Measurements from ENCODE around the gene MEIS3.

MEIS3 gene

DNA sequence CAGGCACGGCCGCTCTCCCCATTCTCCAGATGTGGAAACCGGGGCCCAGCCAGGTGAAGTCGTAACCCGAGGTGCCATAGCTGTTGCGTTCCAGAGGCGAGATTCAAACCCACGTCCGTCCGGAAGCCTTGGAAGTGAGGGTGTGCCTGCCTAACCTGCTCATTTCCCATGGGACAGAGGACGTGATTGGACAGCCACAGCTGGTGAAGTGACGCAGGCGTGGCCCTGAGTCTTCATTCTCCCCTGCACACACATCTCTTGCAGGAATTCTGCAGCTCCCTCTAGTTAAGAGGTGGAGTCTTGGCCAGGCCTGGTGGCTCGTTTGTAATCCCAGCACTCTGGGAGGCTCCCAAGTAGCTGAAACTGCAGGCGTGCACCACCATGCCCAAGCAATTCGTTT, 16.8 kb downstream of the MEIS3 start:
- Histone ChIP-seq H3K9ac (no peak overlapping the region), H2AFZ (ENCODE audit: low read depth) (no peak overlapping the region), H3K4me1 (ENCODE audit: low read depth, poor library complexity, severe bottlenecking) (no peaks in the 10 kb centered on the region), H3K27me3 (ENCODE audit: insufficient read depth, low read depth) (peaks cover 82% of the 10 kb centered on the region), H3K4me2 (no peak overlapping the region), H3K79me2 (ENCODE audit: insufficient read depth, low read depth) (no peaks in the 10 kb centered on the region), H4K20me1 (ENCODE audit: insufficient read depth) (no peaks in the 10 kb centered on the region), H3K36me3 (ENCODE audit: insufficient read depth) (no peaks in the 10 kb centered on the region), H3K4me3 (IDR thresholded peaks at IDR 0.05; ENCODE audit: insufficient read depth, low read depth, low read length) (no peak overlapping the region), H3K27ac (no peak overlapping the region)
- no peak for TF ChIP-seq CTCF (conservative IDR thresholded peaks at IDR 0.05; ENCODE audit: low read depth, low read length)

DNA sequence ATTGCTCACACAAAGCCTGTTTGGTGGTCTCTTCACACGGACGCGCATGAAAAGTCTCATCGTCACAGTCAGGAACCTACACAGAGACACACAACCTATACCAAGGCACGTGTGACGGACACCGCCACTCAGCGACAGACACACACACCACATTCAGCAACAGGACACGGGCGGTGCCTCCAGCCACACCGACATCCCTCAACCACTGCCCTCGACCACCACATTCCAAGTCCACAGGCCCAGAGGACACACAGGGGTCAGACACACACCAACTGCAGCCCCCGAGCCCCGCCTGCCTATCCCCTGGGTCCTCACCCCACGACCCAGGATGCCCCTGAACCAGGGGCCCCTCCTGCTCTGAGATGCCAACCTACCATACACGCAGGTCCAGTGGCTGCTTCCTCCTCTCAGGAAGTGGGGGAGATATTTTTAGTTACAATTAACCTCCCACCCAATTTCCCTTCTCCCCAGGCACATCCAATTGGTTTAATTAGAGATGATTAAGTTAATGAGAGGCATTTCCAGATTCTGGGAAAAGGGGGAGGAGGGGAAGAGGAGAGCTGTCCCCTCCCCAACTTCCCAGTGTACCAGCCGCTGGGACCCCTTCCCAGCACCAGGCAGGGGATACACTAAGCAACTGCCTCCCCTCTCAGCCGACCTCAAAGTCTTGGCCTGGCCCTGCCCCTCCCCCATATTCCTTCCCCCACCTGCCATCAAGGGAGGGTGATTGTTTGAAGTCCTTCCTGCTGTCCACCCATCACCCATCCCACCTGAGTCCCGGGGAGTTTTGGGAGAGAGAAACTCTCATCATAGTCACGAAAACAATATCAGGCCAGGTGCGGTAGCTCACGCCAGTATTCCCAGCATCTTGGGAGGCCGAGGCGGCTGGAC, 20.4 kb downstream of the MEIS3 start:
- TF ChIP-seq CTCF (conservative IDR thresholded peaks at IDR 0.05; ENCODE audit: low read depth, low read length): no peak
- H3K4me3 ChIP-seq (IDR thresholded peaks at IDR 0.05; ENCODE audit: insufficient read depth, low read depth, low read length): no peak overlapping the region
- H2AFZ ChIP-seq (ENCODE audit: low read depth): no peak overlapping the region
- no peaks in the 10 kb centered on the region for H3K4me1 ChIP-seq (ENCODE audit: low read depth, poor library complexity, severe bottlenecking)
- no peaks in the 10 kb centered on the region for H4K20me1 ChIP-seq (ENCODE audit: insufficient read depth)
- H3K79me2 ChIP-seq (ENCODE audit: insufficient read depth, low read depth): no peaks in the 10 kb centered on the region
- H3K36me3 ChIP-seq (ENCODE audit: insufficient read depth): no peaks in the 10 kb centered on the region
- no peak overlapping the region for H3K4me2 ChIP-seq
- no peak overlapping the region for H3K27ac ChIP-seq
- no peak overlapping the region for H3K9ac ChIP-seq
- peaks cover 65% of the 10 kb centered on the region for H3K27me3 ChIP-seq (ENCODE audit: insufficient read depth, low read depth)

DNA sequence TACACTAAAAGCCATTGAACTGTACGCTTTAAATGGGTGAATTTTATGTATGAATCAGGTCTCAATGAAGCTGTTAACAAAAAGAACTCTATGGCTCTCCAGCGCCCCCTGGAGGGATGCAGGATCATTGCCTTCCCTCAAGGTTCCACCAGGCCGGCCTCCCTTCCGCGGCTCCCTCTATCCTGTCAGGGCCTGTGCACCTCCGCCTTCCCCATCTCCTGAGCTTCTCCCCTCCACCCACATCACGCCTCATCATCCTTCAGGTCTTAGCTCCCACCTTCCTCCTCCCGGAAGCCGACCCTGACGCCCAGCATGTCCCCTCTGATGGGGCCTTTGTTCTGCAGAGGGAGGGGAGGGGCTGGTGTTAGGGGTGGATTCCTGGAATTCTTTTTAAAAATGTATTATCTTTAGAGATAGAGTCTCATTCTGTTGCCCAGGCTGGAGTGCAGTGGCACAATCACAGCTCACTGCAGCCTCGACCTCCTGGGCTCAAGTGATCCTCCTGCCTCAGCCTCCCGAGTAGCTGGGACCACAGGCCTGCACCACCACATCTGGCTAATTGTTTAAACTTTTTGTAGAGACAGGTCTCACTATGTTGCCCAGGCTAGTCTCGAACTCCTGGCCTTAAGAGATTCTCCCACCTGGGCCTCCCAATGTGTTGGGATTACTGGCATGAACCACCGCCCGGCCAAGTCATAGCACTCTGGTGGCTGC, 27.7 kb downstream of the MEIS3 start:
- Histone ChIP-seq H4K20me1 (ENCODE audit: insufficient read depth) (no peaks in the 10 kb centered on the region), H3K27ac (no peak overlapping the region), H3K79me2 (ENCODE audit: insufficient read depth, low read depth) (no peaks in the 10 kb centered on the region), H3K4me1 (ENCODE audit: low read depth, poor library complexity, severe bottlenecking) (no peaks in the 10 kb centered on the region), H3K4me2 (no peak overlapping the region), H3K36me3 (ENCODE audit: insufficient read depth) (no peaks in the 10 kb centered on the region), H2AFZ (ENCODE audit: low read depth) (no peak overlapping the region), H3K9ac (no peak overlapping the region), H3K27me3 (ENCODE audit: insufficient read depth, low read depth) (peaks cover 33% of the 10 kb centered on the region), H3K4me3 (IDR thresholded peaks at IDR 0.05; ENCODE audit: insufficient read depth, low read depth, low read length) (no peak overlapping the region)
- peak; percentile 93 for TF ChIP-seq CTCF (conservative IDR thresholded peaks at IDR 0.05; ENCODE audit: low read depth, low read length)

DNA sequence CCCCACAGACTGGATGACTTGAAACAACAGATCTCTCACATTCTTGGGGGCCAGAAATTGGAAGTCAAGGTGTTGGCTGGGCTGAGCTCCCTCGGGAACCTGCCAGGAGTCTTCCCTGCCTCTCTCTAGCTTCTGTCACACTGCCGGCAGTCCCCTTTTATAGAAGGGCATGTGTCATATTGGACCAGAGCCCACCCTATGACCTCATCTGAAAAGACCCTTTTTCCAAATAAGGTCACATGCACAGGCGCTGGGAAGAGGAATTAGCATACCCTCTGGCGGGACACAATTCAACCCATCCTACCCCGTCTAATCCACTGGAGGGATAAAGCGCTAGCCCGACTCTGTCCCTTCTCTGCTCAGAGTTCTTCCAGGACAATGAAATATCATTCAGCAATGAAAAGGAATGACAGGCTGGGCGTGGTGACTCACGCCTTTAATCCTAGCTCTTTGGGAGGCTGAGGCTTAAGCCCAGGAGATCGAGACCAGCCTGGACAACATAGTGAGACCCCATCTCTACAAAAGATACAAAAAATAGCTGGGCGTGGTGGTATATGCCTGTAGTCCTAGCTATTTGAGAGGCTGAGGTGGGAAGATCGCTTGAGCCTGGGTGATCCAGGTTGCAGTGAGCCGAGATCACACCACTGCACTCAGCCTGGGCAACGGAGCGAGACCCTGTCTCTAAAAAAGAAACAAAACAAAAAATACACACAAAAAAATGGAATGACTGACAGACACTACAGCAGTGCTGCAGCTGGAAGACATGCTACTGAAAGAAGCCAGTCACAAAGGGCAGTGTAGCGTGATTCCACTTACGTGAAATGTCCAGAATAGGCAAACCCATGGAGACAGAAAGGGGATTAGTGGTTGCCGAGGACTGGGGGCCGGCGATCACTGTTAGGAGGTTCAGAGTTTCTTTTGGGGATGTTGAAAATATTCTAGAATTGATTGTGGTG, 28.5 kb downstream of the MEIS3 start:
- Histone ChIP-seq H3K9ac (no peak overlapping the region), H3K4me2 (no peak overlapping the region), H2AFZ (ENCODE audit: low read depth) (no peak overlapping the region), H3K27ac (no peak overlapping the region), H3K27me3 (ENCODE audit: insufficient read depth, low read depth) (peaks cover 32% of the 10 kb centered on the region), H4K20me1 (ENCODE audit: insufficient read depth) (no peaks in the 10 kb centered on the region), H3K4me3 (IDR thresholded peaks at IDR 0.05; ENCODE audit: insufficient read depth, low read depth, low read length) (no peak overlapping the region), H3K79me2 (ENCODE audit: insufficient read depth, low read depth) (no peaks in the 10 kb centered on the region), H3K36me3 (ENCODE audit: insufficient read depth) (no peaks in the 10 kb centered on the region), H3K4me1 (ENCODE audit: low read depth, poor library complexity, severe bottlenecking) (no peaks in the 10 kb centered on the region)
- TF ChIP-seq CTCF (conservative IDR thresholded peaks at IDR 0.05; ENCODE audit: low read depth, low read length): no peak
